ENCODE measurements around the gene DDX49.
"Not testable (repeated sequence)": the region's sequence is repeated elsewhere in the genome, so short reads cannot be mapped to it uniquely, and the experiment has no call there.

Gene DDX49

GRCh38 chr19:18910801-18911436 is 8.6 kb upstream of the DDX49 start:
- DNase-seq (ENCODE audit: low read depth in 4 of 4, low spot score in 1 of 4), result no peak

DNA sequence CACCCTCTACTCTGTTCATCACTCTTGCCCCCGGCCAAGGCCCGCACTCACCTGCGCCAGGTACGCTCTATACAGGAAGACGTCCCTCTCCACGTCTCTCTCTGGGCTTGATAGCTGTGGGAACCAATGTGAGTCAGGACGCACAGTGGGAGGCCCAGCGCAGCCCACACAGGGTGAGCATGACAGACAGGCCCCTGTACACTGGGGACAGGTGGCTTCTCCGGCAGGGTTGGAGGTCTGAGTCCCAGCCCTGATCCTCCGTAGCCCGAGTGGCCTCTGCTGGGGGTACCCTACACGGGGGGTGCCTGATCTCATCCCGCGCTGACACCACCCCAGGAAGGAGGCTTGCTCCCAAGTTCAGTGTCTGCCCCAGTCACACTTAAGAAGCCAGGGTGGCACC is 6.6 kb upstream of the DDX49 start:
- DNase-seq (ENCODE audit: low read depth in 4 of 4, low spot score in 1 of 4), result no peak

- DNase-seq (ENCODE audit: low read depth in 4 of 4, low spot score in 1 of 4), result no peak
These were observed 6.0 kb upstream of the DDX49 start for GRCh38 chr19:18913466-18913865.

GRCh38 chr19:18915639-18916038 is 3.9 kb upstream of the DDX49 start:
- no peak for DNase-seq (ENCODE audit: low read depth in 4 of 4, low spot score in 1 of 4)

GRCh38 chr19:18917593-18917992 is 1.9 kb upstream of the DDX49 start:
- not testable (repeated sequence) for DNase-seq (ENCODE audit: low read depth in 4 of 4, low spot score in 1 of 4)

- DNase-seq (ENCODE audit: low read depth in 4 of 4, low spot score in 1 of 4), result no peak
These were observed 342 bp downstream of the DDX49 start for GRCh38 chr19:18919900-18920214.

DNA sequence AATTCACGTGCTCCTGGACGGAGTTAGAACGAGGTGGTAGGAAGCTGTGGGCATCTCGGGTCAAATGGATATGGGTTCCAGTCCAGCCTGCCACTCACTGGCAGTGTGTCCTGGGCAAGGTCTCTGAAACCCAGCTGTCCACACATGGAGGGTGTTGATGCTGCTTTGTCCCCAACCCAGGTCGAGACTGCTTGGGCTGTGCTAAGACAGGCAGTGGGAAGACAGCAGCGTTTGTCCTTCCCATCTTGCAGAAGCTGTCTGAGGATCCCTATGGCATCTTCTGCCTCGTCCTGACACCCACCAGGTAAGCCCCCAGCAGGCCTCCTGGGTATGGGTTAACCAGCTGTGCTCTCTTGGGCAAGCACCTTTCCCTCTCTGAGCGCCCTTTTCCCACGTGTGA is 885 bp downstream of the DDX49 start:
- no peak for DNase-seq (ENCODE audit: low read depth in 4 of 4, low spot score in 1 of 4)

GRCh38 chr19:18921593-18921992 is 2.1 kb downstream of the DDX49 start:
- DNase-seq (ENCODE audit: low read depth in 4 of 4, low spot score in 1 of 4), result no peak

DNA sequence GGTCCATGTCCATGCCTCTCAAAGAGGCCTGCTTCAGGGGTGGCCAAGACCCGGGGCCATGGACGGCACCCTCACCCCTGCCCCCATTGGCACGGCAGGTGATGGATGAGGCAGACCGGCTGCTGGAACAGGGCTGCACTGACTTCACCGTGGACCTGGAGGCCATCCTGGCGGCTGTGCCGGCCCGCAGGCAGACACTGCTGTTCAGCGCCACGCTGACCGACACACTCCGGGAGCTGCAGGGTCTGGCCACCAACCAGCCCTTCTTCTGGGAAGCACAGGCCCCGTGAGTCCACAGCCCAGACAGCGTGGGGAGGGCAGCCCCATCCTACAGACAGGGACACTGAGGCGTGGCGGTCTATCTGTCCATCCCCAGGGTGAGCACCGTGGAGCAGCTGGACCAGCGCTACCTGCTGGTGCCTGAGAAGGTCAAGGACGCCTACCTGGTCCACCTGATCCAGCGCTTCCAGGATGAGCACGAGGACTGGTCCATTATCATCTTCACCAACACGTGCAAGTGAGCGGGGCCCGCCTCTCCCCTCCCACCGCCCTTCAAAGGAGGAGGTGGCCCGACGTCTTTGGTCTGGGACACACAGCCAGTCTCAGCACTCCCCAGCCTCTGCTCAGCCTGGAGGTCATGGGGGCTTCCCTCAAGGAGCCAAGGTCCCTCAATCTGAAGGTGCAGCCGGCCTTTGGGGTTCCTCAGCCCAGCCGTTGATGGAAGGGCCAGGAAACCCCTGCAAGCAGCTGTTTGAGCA is 2.9 kb downstream of the DDX49 start:
- DNase-seq (ENCODE audit: low read depth in 4 of 4, low spot score in 1 of 4), result no peak

GRCh38 chr19:18924684-18925213 is 5.2 kb downstream of the DDX49 start:
- DNase-seq (ENCODE audit: low read depth in 4 of 4, low spot score in 1 of 4), result no peak

DNA sequence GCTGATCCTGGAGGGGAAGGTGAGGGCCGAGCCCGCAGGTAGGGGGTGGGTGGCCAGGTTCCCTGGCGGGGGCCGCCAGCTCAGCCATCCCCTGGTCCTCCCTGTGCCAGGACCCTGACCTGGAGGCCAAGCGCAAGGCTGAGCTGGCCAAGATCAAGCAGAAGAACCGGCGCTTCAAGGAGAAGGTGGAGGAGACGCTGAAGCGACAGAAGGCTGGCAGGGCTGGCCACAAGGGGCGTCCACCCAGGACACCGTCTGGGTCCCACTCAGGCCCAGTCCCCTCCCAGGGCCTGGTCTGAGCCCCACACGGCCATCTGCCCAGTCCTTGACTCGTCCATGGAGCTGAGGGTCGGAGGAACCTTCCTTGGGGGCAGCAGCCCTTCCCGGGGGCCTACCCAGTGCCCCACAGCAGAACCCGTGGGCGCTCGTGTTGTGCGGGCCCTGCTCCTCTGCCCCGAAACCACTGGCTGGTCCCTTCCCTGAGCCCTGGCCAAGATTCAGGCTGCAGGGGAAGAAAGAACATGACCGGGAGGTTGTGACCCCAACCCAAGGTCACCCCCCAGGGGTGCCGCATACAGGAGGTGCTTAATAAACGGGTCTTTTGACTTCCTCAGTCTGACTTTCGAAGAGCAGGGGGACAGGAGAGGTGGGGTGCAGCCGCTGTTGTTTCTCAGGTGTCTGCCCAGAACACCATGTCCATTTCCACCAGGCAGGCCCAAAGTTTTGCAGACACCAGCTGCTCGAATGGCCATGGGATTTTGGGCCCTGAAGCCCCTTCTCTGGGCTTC is 8.7 kb downstream of the DDX49 start:
- no peak for DNase-seq (ENCODE audit: low read depth in 4 of 4, low spot score in 1 of 4)

DNA sequence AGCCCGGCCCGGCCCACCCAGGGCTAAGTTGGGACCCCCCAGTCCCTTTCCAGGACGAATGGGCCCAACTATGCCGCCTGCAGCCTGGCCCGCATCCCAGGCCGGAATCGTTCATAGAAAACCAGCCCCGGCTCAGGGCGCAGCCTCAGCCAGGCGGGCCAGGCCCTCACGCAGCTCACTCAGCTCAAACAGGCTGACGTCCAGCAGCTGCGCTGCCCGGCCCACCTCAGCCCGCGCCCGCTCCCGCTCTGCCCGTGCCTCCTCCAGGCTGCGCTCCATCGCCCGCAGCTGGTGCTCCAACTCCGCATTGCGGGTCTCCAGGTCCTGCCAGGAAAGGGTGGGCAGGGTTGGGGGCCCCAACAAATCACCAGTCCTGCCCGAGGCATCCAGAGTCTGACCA is 9.8 kb downstream of the DDX49 start:
- no peak for DNase-seq (ENCODE audit: low read depth in 4 of 4, low spot score in 1 of 4)

DNA sequence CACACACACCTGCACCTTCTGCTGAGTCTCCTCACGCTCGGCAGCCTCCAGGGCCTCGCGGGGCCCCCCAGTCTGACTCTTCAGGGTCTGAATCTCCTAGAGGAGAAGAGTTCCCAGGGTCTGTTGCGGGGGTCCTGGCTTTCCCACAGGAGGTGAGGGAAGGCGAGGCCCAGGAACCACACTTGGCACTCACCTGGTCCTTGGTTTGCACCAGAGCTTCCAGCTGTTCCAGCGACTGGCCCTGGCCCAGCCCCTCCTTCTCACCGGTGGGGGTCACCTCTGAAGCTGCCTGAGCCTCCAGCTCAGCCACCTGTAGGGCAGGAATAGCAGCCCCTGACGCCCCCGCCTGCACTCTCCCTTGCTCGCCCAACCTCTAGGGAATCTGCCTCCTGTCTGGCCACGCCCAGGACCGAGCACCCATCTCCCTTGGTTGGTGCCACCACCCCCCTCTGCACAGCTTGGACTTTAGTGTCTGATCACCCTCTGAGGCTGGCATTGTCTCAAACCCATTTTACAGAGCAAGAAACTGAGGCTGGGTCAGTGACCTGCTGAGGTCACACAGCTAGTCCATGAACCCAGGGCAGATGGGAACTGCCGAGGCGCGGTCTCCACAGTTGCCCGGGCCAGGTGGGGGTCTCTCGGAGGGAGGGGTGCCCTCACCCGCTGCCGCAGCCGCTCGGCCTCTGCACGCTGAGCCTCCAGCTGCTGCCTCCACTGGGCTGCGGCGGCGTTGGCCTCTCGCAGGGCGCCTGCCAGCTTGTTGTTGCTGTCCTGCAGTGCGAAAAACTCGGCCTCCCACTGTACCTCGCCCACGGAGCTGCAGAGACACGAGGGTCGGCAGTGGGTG is 12.0 kb downstream of the DDX49 start:
- no peak for DNase-seq (ENCODE audit: low read depth in 4 of 4, low spot score in 1 of 4)

- peak; percentile 69 to 85 (median 78) for DNase-seq (ENCODE audit: low read depth in 4 of 4, low spot score in 1 of 4)
These were observed 12.8 kb downstream of the DDX49 start for GRCh38 chr19:18932216-18932841.

DNA sequence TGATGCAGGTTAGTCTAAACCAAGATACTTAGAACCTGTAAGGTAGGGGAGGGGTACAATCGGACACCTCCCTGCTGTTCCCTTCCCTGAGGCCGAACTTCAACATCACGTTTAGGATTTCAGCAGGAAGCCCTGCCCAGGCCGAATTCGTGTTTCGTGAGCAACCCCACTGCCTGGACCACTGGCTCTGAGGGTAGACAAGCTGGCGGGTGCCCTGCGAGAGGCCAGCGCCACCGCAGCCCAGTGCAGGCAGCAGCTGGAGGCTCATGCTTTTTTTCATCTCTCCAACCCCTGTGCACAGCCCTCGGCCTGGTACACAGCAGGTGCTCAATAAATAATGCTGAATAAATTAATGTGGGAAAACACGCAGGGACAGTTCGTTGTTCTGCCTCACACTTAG is 13.8 kb downstream of the DDX49 start:
- DNase-seq (ENCODE audit: low read depth in 4 of 4, low spot score in 1 of 4), result no peak

GRCh38 chr19:18939163-18939562 is 19.6 kb downstream of the DDX49 start:
- DNase-seq (ENCODE audit: low read depth in 4 of 4, low spot score in 1 of 4), result no peak

DNA sequence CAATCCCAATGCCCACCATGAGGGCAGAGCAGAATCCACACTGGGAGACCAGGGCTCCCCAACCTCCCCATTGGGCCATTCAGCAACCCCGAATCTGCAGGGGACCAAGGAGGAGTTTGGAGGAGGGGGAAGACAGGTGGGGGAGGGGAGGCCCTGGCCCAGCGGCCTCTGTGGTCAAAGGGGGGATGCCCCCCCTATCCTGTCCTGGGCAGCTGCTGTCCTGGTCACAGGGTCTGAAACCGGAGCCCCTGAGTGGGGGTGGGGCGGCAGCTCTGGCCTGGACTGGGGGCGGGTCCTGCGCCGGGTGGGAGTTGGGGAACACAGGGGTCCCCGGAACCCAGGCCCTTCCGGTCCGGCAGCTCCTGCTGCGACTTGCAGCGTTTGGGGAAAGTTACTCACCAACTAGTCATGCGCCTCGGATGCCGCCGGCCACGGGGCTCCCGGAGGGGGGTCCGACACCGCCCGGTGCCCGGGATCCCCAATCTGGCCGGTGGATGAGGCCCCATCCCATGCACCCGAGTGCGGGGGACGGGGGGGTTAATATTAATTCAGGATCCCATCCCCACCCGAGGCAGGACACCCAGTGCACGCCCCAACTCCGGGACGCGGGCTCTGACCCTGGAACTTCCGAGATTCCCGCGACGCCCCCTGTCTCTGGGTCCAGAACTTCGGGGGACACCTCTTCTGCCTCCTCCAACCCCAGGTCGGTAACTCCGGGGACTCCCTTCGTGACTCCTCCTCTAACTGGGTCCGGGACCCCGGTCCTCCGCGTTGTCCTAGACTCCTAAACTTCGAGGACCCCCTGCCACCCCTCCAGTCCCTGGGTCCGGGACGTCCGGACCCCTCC is 20.6 kb downstream of the DDX49 start:
- no peak for DNase-seq (ENCODE audit: low read depth in 4 of 4, low spot score in 1 of 4)

GRCh38 chr19:18940769-18941627 is 21.5 kb downstream of the DDX49 start, which contains the start of gene HOMER3:
Gene HOMER3 (minus strand): TSS chr19:18941217. CDS start chr19:18938982, 2,235 bp downstream.
- peak; percentile 55 to 65 (median 62) for DNase-seq (ENCODE audit: low read depth in 4 of 4, low spot score in 1 of 4)
